ENCODE measurements around the gene PHLDA2.

The PHLDA2 gene

GRCh38 chr11:2919188-2919587 is 10.0 kb downstream of the PHLDA2 start:
- Histone ChIP-seq H3K4me1 (ENCODE audit: insufficient read depth, low read length, poor library complexity, severe bottlenecking) (peaks cover 15% of the 10 kb centered on the region), H3K9me3 (ENCODE audit: insufficient read depth, low read depth, low read length) (no peaks in the 10 kb centered on the region), H3K4me3 (ENCODE audit: low read length, poor library complexity, severe bottlenecking) (no peak overlapping the region), H2AFZ (ENCODE audit: low read length) (no peak overlapping the region), H3F3A (ENCODE audit: low read depth) (no peaks in the 10 kb centered on the region), H3K79me2 (ENCODE audit: insufficient read depth, low read length) (no peaks in the 10 kb centered on the region), H3K9me2 (replicated peaks; ENCODE audit: low read depth, low read length) (no peaks in the 10 kb centered on the region), H4K20me1 (ENCODE audit: insufficient read depth, low read length, poor library complexity, severe bottlenecking) (no peaks in the 10 kb centered on the region), H3K27me3 (ENCODE audit: insufficient read depth, low read length, poor library complexity, severe bottlenecking) (no peaks in the 10 kb centered on the region), H3K36me3 (ENCODE audit: insufficient read depth, low read length) (no peaks in the 10 kb centered on the region), H3K4me2 (ENCODE audit: low read depth, low read length, poor library complexity, severe bottlenecking) (no peak overlapping the region), H3K9ac (ENCODE audit: low read depth, low read length, poor library complexity, severe bottlenecking) (no peak overlapping the region)
- TF ChIP-seq EZH2phosphoT487 (IDR thresholded peaks at IDR 0.05; ENCODE audit: borderline replicate concordance), result no peak
- TF ChIP-seq, protein P1, sequence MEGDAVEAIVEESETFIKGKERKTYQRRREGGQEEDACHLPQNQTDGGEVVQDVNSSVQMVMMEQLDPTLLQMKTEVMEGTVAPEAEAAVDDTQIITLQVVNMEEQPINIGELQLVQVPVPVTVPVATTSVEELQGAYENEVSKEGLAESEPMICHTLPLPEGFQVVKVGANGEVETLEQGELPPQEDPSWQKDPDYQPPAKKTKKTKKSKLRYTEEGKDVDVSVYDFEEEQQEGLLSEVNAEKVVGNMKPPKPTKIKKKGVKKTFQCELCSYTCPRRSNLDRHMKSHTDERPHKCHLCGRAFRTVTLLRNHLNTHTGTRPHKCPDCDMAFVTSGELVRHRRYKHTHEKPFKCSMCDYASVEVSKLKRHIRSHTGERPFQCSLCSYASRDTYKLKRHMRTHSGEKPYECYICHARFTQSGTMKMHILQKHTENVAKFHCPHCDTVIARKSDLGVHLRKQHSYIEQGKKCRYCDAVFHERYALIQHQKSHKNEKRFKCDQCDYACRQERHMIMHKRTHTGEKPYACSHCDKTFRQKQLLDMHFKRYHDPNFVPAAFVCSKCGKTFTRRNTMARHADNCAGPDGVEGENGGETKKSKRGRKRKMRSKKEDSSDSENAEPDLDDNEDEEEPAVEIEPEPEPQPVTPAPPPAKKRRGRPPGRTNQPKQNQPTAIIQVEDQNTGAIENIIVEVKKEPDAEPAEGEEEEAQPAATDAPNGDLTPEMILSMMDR (conservative IDR thresholded peaks at IDR 0.05; ENCODE audit: low read length), result no peak

DNA sequence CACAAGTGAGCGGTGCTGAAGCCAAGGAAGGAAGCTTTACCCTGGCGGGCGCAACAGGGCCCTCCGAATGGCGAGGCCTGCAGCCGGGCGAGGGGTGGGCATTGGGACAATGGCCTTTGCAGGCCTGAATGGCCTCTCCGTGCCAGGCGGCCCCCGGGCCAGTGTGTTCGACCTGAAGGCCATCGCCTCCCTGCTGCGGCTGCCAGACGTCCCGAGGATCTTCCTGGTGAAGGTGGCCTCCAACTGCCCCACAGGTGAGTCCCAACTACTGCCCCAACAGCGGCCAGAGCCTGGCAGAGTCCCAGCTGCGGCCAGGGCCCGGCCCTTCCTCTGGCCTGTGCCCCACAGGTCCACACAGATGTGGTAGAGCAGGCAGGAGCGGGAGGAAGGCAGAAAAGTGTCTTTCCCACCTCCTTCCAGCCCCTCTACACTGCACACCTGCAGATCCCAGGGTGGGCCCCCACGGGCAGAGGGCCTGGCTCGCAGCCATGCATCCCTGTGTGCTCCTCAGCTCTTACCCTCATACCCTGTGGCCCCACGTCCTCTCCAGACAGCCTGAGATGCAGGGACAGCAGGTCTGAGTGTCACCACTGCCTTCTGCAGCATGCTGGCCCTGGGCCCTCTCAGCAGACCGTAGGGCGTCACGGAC is 11.3 kb downstream of the PHLDA2 start:
- no peaks in the 10 kb centered on the region for H3K36me3 ChIP-seq (ENCODE audit: insufficient read depth, low read length)
- no peaks in the 10 kb centered on the region for H3K9me3 ChIP-seq (ENCODE audit: insufficient read depth, low read depth, low read length)
- H3K27me3 ChIP-seq (ENCODE audit: insufficient read depth, low read length, poor library complexity, severe bottlenecking), result no peaks in the 10 kb centered on the region
- no peak overlapping the region for H3K4me3 ChIP-seq (ENCODE audit: low read length, poor library complexity, severe bottlenecking)
- no peaks in the 10 kb centered on the region for H3K9me2 ChIP-seq (replicated peaks; ENCODE audit: low read depth, low read length)
- no peaks in the 10 kb centered on the region for H3F3A ChIP-seq (ENCODE audit: low read depth)
- H3K9ac ChIP-seq (ENCODE audit: low read depth, low read length, poor library complexity, severe bottlenecking), result no peak overlapping the region
- TF ChIP-seq, protein P1 (conservative IDR thresholded peaks at IDR 0.05; ENCODE audit: low read length), result no peak
- no peak for TF ChIP-seq EZH2phosphoT487 (IDR thresholded peaks at IDR 0.05; ENCODE audit: borderline replicate concordance)
- no peak overlapping the region for H3K4me2 ChIP-seq (ENCODE audit: low read depth, low read length, poor library complexity, severe bottlenecking)
- no peaks in the 10 kb centered on the region for H4K20me1 ChIP-seq (ENCODE audit: insufficient read depth, low read length, poor library complexity, severe bottlenecking)
- H3K79me2 ChIP-seq (ENCODE audit: insufficient read depth, low read length), result no peaks in the 10 kb centered on the region
- peaks cover 27% of the 10 kb centered on the region for H3K4me1 ChIP-seq (ENCODE audit: insufficient read depth, low read length, poor library complexity, severe bottlenecking)
- no peak overlapping the region for H2AFZ ChIP-seq (ENCODE audit: low read length)

GRCh38 chr11:2916892-2917645 is 12.2 kb downstream of the PHLDA2 start:
- no peak overlapping the region for H2AFZ ChIP-seq (ENCODE audit: low read length)
- peaks cover 35% of the 10 kb centered on the region for H3K4me1 ChIP-seq (ENCODE audit: insufficient read depth, low read length, poor library complexity, severe bottlenecking)
- H3K9me3 ChIP-seq (ENCODE audit: insufficient read depth, low read depth, low read length), result no peaks in the 10 kb centered on the region
- no peaks in the 10 kb centered on the region for H3K36me3 ChIP-seq (ENCODE audit: insufficient read depth, low read length)
- no peaks in the 10 kb centered on the region for H3K27me3 ChIP-seq (ENCODE audit: insufficient read depth, low read length, poor library complexity, severe bottlenecking)
- H3F3A ChIP-seq (ENCODE audit: low read depth), result no peaks in the 10 kb centered on the region
- no peaks in the 10 kb centered on the region for H4K20me1 ChIP-seq (ENCODE audit: insufficient read depth, low read length, poor library complexity, severe bottlenecking)
- no peak overlapping the region for H3K4me3 ChIP-seq (ENCODE audit: low read length, poor library complexity, severe bottlenecking)
- no peaks in the 10 kb centered on the region for H3K9me2 ChIP-seq (replicated peaks; ENCODE audit: low read depth, low read length)
- no peaks in the 10 kb centered on the region for H3K79me2 ChIP-seq (ENCODE audit: insufficient read depth, low read length)
- H3K9ac ChIP-seq (ENCODE audit: low read depth, low read length, poor library complexity, severe bottlenecking), result no peak overlapping the region
- no peak overlapping the region for H3K4me2 ChIP-seq (ENCODE audit: low read depth, low read length, poor library complexity, severe bottlenecking)
- no peak for TF ChIP-seq EZH2phosphoT487 (IDR thresholded peaks at IDR 0.05; ENCODE audit: borderline replicate concordance)
- TF ChIP-seq, protein P1 (conservative IDR thresholded peaks at IDR 0.05; ENCODE audit: low read length), result no peak

All from Loucy (cell line).